H1 (cell line): Measurements from ENCODE around the gene ZNF227. TPM values are rescaled to one million over a fixed set of nuclear protein-coding genes. Genes with fewer than 3 reads are reported as not detected.
A peak's percentile ranks its signal among the peaks of the same experiment; 100 is the strongest.

Experiments
- CTCF ChIA-PET: fragments of 300-600 bp; sonication (Branson Sonifier 250); formaldehyde crosslinking; loops from one replicate; lab custom pipeline; 2021; ENCODE audit not compliant: partially characterized antibody; lab: Charles Lee
- POLR2A ChIA-PET: fragments of 300-600 bp; sonication (Branson Sonifier 250); formaldehyde crosslinking; loops from one replicate; lab custom pipeline; 2021; ENCODE audit warnings: inconsistent platforms; ENCODE audit not compliant: partially characterized antibody; lab: Charles Lee
- DNase-seq, 2 experiments: peaks; one replicate each; pipeline versions ENCODE4 v3.0.0 to v3.0.0-alpha.2; 2010 to 2022; ENCODE audit warnings: low spot score in 2 of 2, low read depth in 1 of 2, mixed read lengths in 1 of 2
- FAIRE-seq: peaks from 2 replicates; lab custom pipeline; 2011; peaks lifted over from hg19 to GRCh38; lab: Jason Lieb, UNC
- H2AFZ ChIP-seq: 2 replicates; pipeline ENCODE4 v1.8.1; 2012; ENCODE audit warnings: low read length, inconsistent platforms
- H2AK5ac ChIP-seq: 2 replicates; pipeline ENCODE4 v1.6.1; 2013; ENCODE audit warnings: low read depth, low read length
- H2BK120ac ChIP-seq: replicated peaks from 2 replicates; pipeline ENCODE3; 2013; ENCODE audit warnings: low read depth, low read length, inconsistent platforms
- H2BK12ac ChIP-seq: 2 replicates; pipeline ENCODE4 v1.6.1; 2013; ENCODE audit warnings: low read depth, low read length
- H2BK15ac ChIP-seq: 2 replicates; pipeline ENCODE4 v1.6.1; 2013; ENCODE audit warnings: low read length
- H2BK20ac ChIP-seq: 2 replicates; pipeline ENCODE4 v1.6.1; 2013; ENCODE audit warnings: low read length
- H2BK5ac ChIP-seq: 2 replicates; pipeline ENCODE4 v1.6.1; 2013; ENCODE audit warnings: low read depth, low read length
- H3K14ac ChIP-seq: 2 replicates; pipeline ENCODE4 v1.6.1; 2013; ENCODE audit warnings: inconsistent platforms; ENCODE audit not compliant: insufficient read length
- H3K18ac ChIP-seq: 2 replicates; pipeline ENCODE4 v1.6.1; 2013; ENCODE audit warnings: low read length; ENCODE audit errors: extremely low read depth
- H3K23ac ChIP-seq: 2 replicates; pipeline ENCODE4 v1.6.1; 2013; ENCODE audit warnings: inconsistent platforms; ENCODE audit not compliant: insufficient read length
- H3K23me2 ChIP-seq: 2 replicates; pipeline ENCODE4 v1.6.1; 2013; ENCODE audit warnings: low read depth, low read length
- H3K27ac ChIP-seq: 2 replicates; pipeline ENCODE4 v1.6.1; 2011; ENCODE audit warnings: low read depth, low read length, inconsistent platforms
- H3K27me3 ChIP-seq, 4 experiments: replicated peaks in 1 of 4; 1 replicate in 1 of 4; 2 replicates in 3 of 4; pipeline versions ENCODE4 v1.6.1 to v1.8.1; 2011 to 2013; ENCODE audit warnings: low read length in 3 of 4, mild to moderate bottlenecking in 3 of 4, inconsistent platforms in 2 of 4, mixed read lengths in 2 of 4, moderate library complexity in 1 of 4; ENCODE audit not compliant: control insufficient read depth in 3 of 4, insufficient read depth in 3 of 4; ENCODE audit errors: extremely low read depth in 1 of 4
- H3K36me3 ChIP-seq, 4 experiments: 2 replicates each; pipeline versions ENCODE4 v1.6.1 to v1.8.1; 2011 to 2013; ENCODE audit warnings: mild to moderate bottlenecking in 4 of 4, low read length in 3 of 4, moderate library complexity in 2 of 4, control low read depth in 1 of 4, inconsistent platforms in 1 of 4; ENCODE audit not compliant: insufficient read depth in 4 of 4, control insufficient read depth in 2 of 4
- H3K4ac ChIP-seq: replicated peaks from 2 replicates; pipeline ENCODE3; 2013; ENCODE audit warnings: low read length, low read depth, mixed read lengths, inconsistent platforms; ENCODE audit not compliant: insufficient read length
- H3K4me1 ChIP-seq, 4 experiments: replicated peaks in 1 of 4; 1 replicate in 1 of 4; 2 replicates in 3 of 4; pipeline versions ENCODE4 v1.6.1 to v1.8.1; 2011 to 2013; ENCODE audit warnings: low read length in 3 of 4, inconsistent platforms in 2 of 4, mixed read lengths in 1 of 4; ENCODE audit not compliant: insufficient read depth in 4 of 4, control insufficient read depth in 3 of 4
- H3K4me2 ChIP-seq, 2 experiments: 2 replicates each; pipeline versions ENCODE4 v1.6.1 to v1.8.1; 2011 to 2013; ENCODE audit warnings: low read depth in 2 of 2, low read length in 2 of 2, control low read depth in 1 of 2, inconsistent platforms in 1 of 2, mild to moderate bottlenecking in 1 of 2; ENCODE audit not compliant: insufficient read depth in 1 of 2
- H3K4me3 ChIP-seq, 4 experiments: fragments of 200-600, 300-600 bp in 1 of 4; sonication (generic), shearing (Covaris generic), sonication (Bioruptor Twin) in 1 of 4; 2 replicates each; pipeline versions ENCODE4 v1.5.1 to v1.8.1; 2011 to 2016; ENCODE audit warnings: low read length in 4 of 4, low read depth in 3 of 4, control low read depth in 2 of 4, inconsistent platforms in 2 of 4, mild to moderate bottlenecking in 2 of 4, mixed read lengths in 1 of 4, moderate library complexity in 1 of 4; ENCODE audit not compliant: insufficient read depth in 2 of 4; ENCODE audit errors: extremely low read depth in 1 of 4
- H3K56ac ChIP-seq: replicated peaks from 2 replicates; pipeline ENCODE3; 2013; ENCODE audit warnings: low read depth, mild to moderate bottlenecking, mixed read lengths, low read length, inconsistent platforms; ENCODE audit not compliant: insufficient read length
- H3K79me1 ChIP-seq: 2 replicates; pipeline ENCODE4 v1.6.1; 2013; ENCODE audit warnings: low read depth, low read length, control low read depth
- H3K79me2 ChIP-seq, 2 experiments: 2 replicates each; pipeline versions ENCODE4 v1.6.1 to v1.8.1; 2012 to 2013; ENCODE audit warnings: low read length in 2 of 2, mild to moderate bottlenecking in 2 of 2, inconsistent platforms in 1 of 2; ENCODE audit not compliant: insufficient read depth in 2 of 2, control insufficient read depth in 1 of 2
- H3K9ac ChIP-seq, 4 experiments: replicated peaks in 1 of 4; 1 replicate in 1 of 4; 2 replicates in 3 of 4; pipeline versions ENCODE4 v1.6.1 to v1.8.1; 2011 to 2013; ENCODE audit warnings: low read depth in 3 of 4, low read length in 3 of 4, control low read depth in 2 of 4, mild to moderate bottlenecking in 2 of 4, moderate library complexity in 2 of 4, inconsistent platforms in 1 of 4; ENCODE audit errors: extremely low read depth in 1 of 4
- H3K9me3 ChIP-seq, 2 experiments: 2 replicates each; pipeline versions ENCODE4 v1.6.1 to v1.8.1; 2012 to 2013; ENCODE audit warnings: mild to moderate bottlenecking in 2 of 2, moderate library complexity in 2 of 2, control low read depth in 1 of 2, inconsistent platforms in 1 of 2, low read depth in 1 of 2, low read length in 1 of 2, mixed read lengths in 1 of 2; ENCODE audit not compliant: insufficient read depth in 2 of 2
- H4K20me1 ChIP-seq, 2 experiments: replicated peaks in 1 of 2; 2 replicates each; pipeline versions ENCODE3 to v1.8.1; 2011 to 2013; ENCODE audit warnings: inconsistent platforms in 2 of 2, low read length in 2 of 2, mild to moderate bottlenecking in 1 of 2; ENCODE audit not compliant: insufficient read depth in 2 of 2, control insufficient read depth in 1 of 2
- H4K5ac ChIP-seq: 2 replicates; pipeline ENCODE4 v1.6.1; 2013; ENCODE audit warnings: low read length, low read depth, mixed read lengths, inconsistent platforms; ENCODE audit not compliant: insufficient read length
- H4K8ac ChIP-seq: 2 replicates; pipeline ENCODE4 v1.8.0; 2013; ENCODE audit warnings: mild to moderate bottlenecking, moderate library complexity, low read length, inconsistent platforms; ENCODE audit not compliant: insufficient read depth; ENCODE audit errors: extremely low read depth
- H4K91ac ChIP-seq: replicated peaks from 2 replicates; pipeline ENCODE3; 2013; ENCODE audit warnings: low read length, mixed read lengths, inconsistent platforms; ENCODE audit not compliant: insufficient read length
- EZH2 ChIP-seq: fragments of 200-600 bp; sonication (generic); IDR thresholded peaks from 2 replicates; pipeline ENCODE4 v1.7.1; 2012; ENCODE audit warnings: low read depth, mild to moderate bottlenecking, moderate library complexity, low read length, inconsistent platforms; ENCODE audit not compliant: severe bottlenecking
- MAFK ChIP-seq: IDR thresholded peaks from 2 replicates; pipeline ENCODE4 v1.6.1; 2012; ENCODE audit warnings: low read depth, mild to moderate bottlenecking, improper control_type of control experiment, low read length
- NANOG ChIP-seq: IDR thresholded peaks from 2 replicates; pipeline ENCODE4 v1.6.1; 2011; ENCODE audit warnings: low read length, low read depth, mild to moderate bottlenecking, inconsistent platforms; ENCODE audit not compliant: insufficient read depth, poor library complexity, severe bottlenecking
- TAF7 ChIP-seq: optimal IDR thresholded peaks from 2 replicates; pipeline ENCODE3; 2011; ENCODE audit warnings: low read depth, mild to moderate bottlenecking, inconsistent platforms, low read length, moderate library complexity, borderline replicate concordance
- ZNF274 ChIP-seq: IDR thresholded peaks from 2 replicates; pipeline ENCODE4 v1.7.0; 2012; ENCODE audit warnings: low read length, borderline replicate concordance; ENCODE audit errors: extremely low read depth
- WGBS, 2 experiments: shearing (Covaris generic) in 1 of 2; methylation state at CpG; one replicate each; pipeline versions ENCODE4 v1.1.6 to v1.1.7; 2013 to 2015; ENCODE audit warnings: low lambda C conversion rate in 2 of 2, mixed read lengths in 2 of 2, inconsistent platforms in 1 of 2, low coverage in 1 of 2, missing lambda C conversion rate in 1 of 2; ENCODE audit not compliant: insufficient replicate concordance in 2 of 2, insufficient coverage in 1 of 2, insufficient read length in 1 of 2; ENCODE audit errors: extremely low coverage in 1 of 2, missing lambda C conversion rate in 1 of 2; 5-methylcytosine and 5-hydroxymethylcytosine counted together
- polyA plus RNA-seq, 7 experiments: library from polyadenylated mRNA; depleted of rRNA in 3 of 7; stranded (reverse) in 5 of 7; unstranded in 2 of 7; fragments of >200 nt in 5 of 7; fragments of 200-250 nt in 2 of 7; gene quantifications; 1 replicate in 5 of 7; 2 replicates in 1 of 7; 4 replicates in 1 of 7; pipeline versions ENCODE4 v1.2.1 to v1.2.3, GENCODE V29; 2011 to 2013; ENCODE audit warnings: missing spikeins in 2 of 7, mixed read lengths in 2 of 7
- total RNA-seq: library from RNA; stranded (reverse); fragmentation: NEBNext Ultra II Directional; extraction: Animal tissue kit (Norgen Biotek cat#: 25700); gene quantifications from 2 replicates; pipeline ENCODE4 v1.2.1, GENCODE V29; 2021
- TF ChIP-seq, protein P1 (sequence below), 3 experiments: IDR thresholded peaks; 1 replicate in 2 of 3; 2 replicates in 1 of 3; pipeline versions ENCODE4 v1.5.1 to v1.6.1; 2011; ENCODE audit warnings: low read length in 3 of 3, mild to moderate bottlenecking in 3 of 3, inconsistent platforms in 2 of 3, low read depth in 1 of 3, moderate library complexity in 1 of 3; ENCODE audit not compliant: insufficient read depth in 1 of 3; ENCODE audit errors: control extremely low read depth in 1 of 3
- TF ChIP-seq, protein P2 (sequence below): IDR thresholded peaks from 2 replicates; pipeline ENCODE4 v1.6.1; 2011; ENCODE audit warnings: low read length, improper control_type of control experiment

The ZNF227 gene
- total and polyA plus RNA-seq, 2 of the 8 experiments (the other 6 are each of a cell fraction or from before 2014, with no cell fraction given), result 4.9 to 23.9 TPM

GRCh38 chr19:44258136-44258535 is 45.8 kb downstream of the ZNF227 start:
- no peak for FAIRE-seq
- H3K79me1 ChIP-seq, result no peaks in the 10 kb centered on the region
- 96% methylated on average over 1 of the region's 1 CpG; no CpG with 5 or more reads in 1 of the 2 experiments for WGBS, 2 experiments

More at GRCh38 chr19:44258136-44258535, 45.8 kb downstream of the ZNF227 start:
- Histone ChIP-seq H2AK5ac (no peak overlapping the region), H3K14ac (no peak overlapping the region), H3K4me1 (peaks cover 0 to 3% (median under 1%) of the 10 kb centered on the region in 4 experiments; a peak in 1 of 7 replicates), H3K23ac (no peak overlapping the region), H2BK15ac (no peak overlapping the region), H3K18ac (no peak overlapping the region), H4K8ac (no peak overlapping the region), H4K20me1 (peaks cover 0 to 1% of the 10 kb centered on the region in 2 experiments), H2BK5ac (no peak overlapping the region), H2AFZ (no peak overlapping the region), H3K23me2 (peaks cover 8% of the 10 kb centered on the region), H4K91ac (no peak overlapping the region), H3K79me2 (no peaks in the 10 kb centered on the region), H3K27ac (no peak overlapping the region), H3K36me3 (no peaks in the 10 kb centered on the region), H2BK12ac (no peak overlapping the region), H3K4me2 (no peak overlapping the region), H3K9me3 (peaks cover 24 to 27% of the 10 kb centered on the region in 2 experiments), H3K4me3 (no peak overlapping the region), H3K27me3 (no peaks in the 10 kb centered on the region), H3K56ac (no peak overlapping the region), H3K4ac (no peak overlapping the region), H2BK20ac (no peak overlapping the region), H2BK120ac (no peak overlapping the region), H3K9ac (no peak overlapping the region), H4K5ac (no peak overlapping the region)
- no peak for TF ChIP-seq EZH2
- TF ChIP-seq TAF7, result no peak
- no peak for TF ChIP-seq ZNF274
- TF ChIP-seq, protein P1, sequence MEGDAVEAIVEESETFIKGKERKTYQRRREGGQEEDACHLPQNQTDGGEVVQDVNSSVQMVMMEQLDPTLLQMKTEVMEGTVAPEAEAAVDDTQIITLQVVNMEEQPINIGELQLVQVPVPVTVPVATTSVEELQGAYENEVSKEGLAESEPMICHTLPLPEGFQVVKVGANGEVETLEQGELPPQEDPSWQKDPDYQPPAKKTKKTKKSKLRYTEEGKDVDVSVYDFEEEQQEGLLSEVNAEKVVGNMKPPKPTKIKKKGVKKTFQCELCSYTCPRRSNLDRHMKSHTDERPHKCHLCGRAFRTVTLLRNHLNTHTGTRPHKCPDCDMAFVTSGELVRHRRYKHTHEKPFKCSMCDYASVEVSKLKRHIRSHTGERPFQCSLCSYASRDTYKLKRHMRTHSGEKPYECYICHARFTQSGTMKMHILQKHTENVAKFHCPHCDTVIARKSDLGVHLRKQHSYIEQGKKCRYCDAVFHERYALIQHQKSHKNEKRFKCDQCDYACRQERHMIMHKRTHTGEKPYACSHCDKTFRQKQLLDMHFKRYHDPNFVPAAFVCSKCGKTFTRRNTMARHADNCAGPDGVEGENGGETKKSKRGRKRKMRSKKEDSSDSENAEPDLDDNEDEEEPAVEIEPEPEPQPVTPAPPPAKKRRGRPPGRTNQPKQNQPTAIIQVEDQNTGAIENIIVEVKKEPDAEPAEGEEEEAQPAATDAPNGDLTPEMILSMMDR (IDR thresholded peaks at IDR 0.05; ENCODE audit: control extremely low read depth in 1 of 3, insufficient read depth in 1 of 3, low read depth in 1 of 3, low read length in 3 of 3), result no peak
- TF ChIP-seq, protein P2, sequence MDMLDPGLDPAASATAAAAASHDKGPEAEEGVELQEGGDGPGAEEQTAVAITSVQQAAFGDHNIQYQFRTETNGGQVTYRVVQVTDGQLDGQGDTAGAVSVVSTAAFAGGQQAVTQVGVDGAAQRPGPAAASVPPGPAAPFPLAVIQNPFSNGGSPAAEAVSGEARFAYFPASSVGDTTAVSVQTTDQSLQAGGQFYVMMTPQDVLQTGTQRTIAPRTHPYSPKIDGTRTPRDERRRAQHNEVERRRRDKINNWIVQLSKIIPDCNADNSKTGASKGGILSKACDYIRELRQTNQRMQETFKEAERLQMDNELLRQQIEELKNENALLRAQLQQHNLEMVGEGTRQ, result no peak
- TF ChIP-seq NANOG, result no peak
- peak; percentile 74; the same call in 1 of the 2 replicates for TF ChIP-seq MAFK
- DNase-seq, result no peak
- ChIA-PET CTCF (no interaction called here), POLR2A (interaction anchor here (1.2 kb wide), 1 partner anchor 242 kb away, joined by 3 read pairs; the partner anchor contains the start of gene ZNF180)
